ENCODE data around the gene GPX7.
"Not testable (repeated sequence)": the region's sequence is repeated elsewhere in the genome, so short reads cannot be mapped to it uniquely, and the experiment has no call there.

GPX7 gene

GRCh38 chr1:52601991-52602855 lies at the start of gene GPX7:
Gene GPX7 (plus strand): TSS chr1:52602371. CDS start chr1:52602410, 39 bp downstream.
- DNase-seq (ENCODE audit: low spot score): no peak

GRCh38 chr1:52552505-52553361 lies 49.4 kb upstream of the GPX7 start, which contains the start of gene TUT4:
Gene TUT4 (minus strand): TSS chr1:52553092. CDS start chr1:52526280, 26,812 bp downstream.
- DNase-seq (ENCODE audit: low spot score): peak; percentile 84

DNA sequence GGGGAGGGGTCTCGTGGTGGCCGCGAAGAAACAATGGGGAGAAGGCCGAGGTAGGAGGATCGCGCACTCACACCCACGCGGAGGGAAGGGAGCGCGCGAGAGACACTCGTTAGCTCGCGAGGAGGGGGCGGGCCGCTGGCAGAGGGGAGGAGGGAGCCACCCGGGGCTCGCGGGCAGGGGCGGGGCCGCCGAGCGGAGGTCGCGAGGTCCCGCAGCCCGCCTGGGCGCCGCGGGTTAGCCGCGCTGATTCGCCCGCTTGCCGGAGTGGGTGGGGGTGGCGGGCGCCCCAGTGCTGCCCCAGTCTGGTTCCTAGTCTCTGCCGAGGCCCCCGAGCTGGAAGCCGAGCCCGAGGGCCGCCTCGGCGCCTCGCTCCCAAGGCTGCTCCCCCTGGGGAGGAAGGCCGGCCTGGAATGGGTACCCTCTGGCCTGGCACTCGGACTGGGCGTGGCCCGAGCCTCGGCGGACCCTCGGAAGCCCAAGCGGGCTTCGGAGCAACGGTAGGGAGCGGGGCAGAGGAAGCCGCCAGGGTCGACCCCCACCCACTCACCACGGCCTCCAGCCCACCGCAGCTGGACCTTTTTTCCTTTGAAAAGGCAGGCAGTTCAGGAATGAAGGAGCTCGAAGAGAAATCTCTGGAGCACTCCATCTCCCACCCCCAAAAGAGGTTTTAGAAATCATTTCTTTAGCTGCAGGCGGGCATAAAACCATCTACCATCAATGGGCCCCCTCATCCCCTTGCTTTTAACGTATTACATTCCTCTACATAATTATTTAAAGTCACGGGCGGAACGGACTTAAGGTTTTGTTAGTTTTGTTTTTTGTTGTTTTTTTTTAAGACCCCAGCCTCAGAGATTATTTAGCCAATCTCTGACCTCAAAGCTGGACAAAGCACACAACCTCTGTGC lies 48.6 kb upstream of the GPX7 start:
- DNase-seq (ENCODE audit: low spot score): peak; percentile 93

- no peak for DNase-seq (ENCODE audit: low spot score)
Observed at GRCh38 chr1:52554267-52554640, 47.9 kb upstream of the GPX7 start.

GRCh38 chr1:52554756-52555155 lies 47.4 kb upstream of the GPX7 start:
- DNase-seq (ENCODE audit: low spot score): no peak

DNA sequence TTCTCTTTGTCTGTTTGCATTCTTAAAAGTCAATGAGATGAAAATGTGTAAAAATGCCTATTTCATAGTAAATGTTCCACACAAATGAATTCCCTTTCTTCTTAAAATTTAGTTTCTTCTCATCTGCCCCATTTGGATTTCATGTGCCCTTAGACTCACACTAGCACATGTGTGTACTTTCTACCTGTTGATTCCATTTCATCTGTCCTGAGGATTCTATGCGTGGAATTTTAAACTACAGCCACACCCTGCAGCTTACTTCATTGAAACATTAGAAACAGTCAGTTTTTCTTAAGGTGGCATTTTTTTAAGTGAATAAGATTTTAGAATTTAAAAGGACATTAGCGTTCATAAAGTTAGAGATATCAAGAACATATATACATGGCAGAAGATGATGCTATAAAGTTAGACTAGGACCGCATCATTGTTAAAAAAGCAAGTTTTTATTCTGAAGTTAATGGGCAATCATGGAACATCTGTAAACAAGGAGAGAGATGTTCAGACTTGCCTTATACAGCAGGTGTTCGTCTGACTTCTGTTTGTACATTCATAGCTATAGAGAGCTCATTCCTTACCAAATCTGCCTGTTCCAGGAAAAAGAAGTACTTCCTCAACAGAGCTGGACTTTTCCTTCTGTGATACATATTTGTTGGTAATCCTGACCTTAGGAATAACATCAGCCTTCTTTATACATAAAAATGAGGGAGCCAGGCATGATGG lies 45.4 kb upstream of the GPX7 start:
- DNase-seq (ENCODE audit: low spot score): no peak

GRCh38 chr1:52558941-52559340 lies 43.2 kb upstream of the GPX7 start:
- no peak for DNase-seq (ENCODE audit: low spot score)

DNA sequence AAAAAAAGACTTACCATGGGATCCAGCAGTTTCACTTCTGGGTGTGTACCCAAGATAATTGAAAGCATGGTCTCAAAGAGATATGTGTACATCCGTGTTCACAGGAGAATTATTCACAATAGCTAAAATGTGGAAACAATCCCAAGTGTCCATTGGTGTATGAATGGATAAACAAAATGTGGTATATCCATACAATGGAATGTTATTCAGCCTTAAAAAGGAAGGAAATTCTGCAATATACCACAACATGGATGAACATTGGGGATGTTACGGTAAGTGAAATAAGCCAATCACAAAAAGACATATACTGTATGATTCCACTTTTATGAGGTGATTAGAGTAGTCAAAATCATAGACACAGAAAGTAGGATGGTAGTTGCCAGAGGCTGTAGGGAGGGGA lies 42.3 kb upstream of the GPX7 start:
- no peak for DNase-seq (ENCODE audit: low spot score)

DNA sequence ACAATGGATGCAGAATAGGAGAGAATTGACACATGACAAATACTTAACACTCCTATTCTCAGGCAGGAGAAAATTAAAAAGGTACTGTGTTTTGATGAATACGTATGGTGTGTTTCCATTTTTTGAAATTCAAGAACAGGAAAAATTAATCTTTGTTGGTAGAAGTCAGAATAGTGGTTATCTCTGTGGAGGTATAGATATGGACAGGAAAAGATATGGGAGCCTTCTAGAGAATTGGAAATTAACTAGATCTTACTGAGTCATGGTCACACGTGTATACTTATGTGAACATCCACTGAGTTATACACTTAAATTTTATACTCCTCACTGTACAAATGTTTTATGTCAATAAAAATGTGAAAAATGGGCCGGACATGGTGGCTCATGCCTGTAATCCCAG lies 39.4 kb upstream of the GPX7 start:
- DNase-seq (ENCODE audit: low spot score): no peak

GRCh38 chr1:52567943-52568342 lies 34.2 kb upstream of the GPX7 start:
- DNase-seq (ENCODE audit: low spot score): no peak

- DNase-seq (ENCODE audit: low spot score): no peak
Observed at GRCh38 chr1:52569449-52570210, 32.5 kb upstream of the GPX7 start.

DNA sequence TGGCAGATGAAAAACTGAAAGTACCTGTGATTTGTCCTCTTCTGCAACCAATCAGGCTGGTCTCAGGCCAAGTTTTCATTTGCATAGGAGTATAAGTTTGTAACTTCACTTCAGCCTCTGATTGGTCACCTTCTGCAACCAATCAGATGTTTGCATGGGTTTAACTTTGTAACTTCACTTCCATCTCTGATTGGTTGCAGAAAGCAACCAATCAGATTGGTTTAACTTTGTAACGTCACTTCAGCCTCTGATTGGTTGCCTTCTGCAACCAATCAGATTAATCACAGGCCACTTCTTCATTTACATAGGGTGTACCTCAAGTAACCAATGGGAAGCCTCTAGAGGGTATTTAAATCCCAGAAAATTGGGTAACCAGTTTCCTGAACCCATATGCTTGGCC lies 30.4 kb upstream of the GPX7 start:
- DNase-seq (ENCODE audit: low spot score): no peak

DNA sequence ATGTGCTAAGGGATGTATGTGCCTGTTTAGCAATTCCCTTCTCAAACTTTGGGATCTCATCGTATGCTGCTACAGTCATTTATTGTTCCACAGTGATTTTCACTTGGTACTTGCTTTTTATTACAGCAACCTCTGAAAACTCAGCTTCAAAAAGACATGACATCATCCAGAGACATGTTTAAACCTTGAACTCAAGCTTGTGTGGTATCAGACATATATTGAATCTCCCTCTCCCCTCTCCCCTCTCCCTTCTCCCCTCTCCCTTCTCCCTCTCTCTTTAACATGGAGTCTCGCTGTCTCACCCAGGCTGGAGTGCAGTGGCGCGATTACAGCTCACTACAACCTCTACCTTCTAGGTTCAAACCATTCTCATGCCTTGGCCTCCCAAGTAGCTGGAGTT lies 29.8 kb upstream of the GPX7 start:
- DNase-seq (ENCODE audit: low spot score): no peak

DNA sequence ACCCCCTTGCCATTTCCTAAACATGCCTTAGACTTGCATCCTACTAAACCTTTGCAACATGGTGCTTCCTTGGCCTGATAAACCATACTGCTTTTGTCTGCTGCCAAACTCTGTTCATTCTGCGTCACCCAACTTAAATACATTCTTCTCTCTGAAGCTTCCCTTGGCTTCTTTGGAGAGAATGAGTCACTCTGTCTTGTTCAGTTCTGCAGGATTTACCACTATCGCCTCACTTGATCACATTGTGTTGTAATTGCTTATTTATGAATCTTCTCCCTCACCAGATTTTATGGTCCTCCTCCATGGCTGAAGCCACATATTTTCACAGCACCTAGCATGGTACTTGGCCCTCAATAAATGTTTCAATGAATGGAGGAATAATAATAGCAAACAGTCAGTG lies 27.6 kb upstream of the GPX7 start:
- DNase-seq (ENCODE audit: low spot score): no peak

- DNase-seq (ENCODE audit: low spot score): no peak
Observed at GRCh38 chr1:52576074-52576473, 26.1 kb upstream of the GPX7 start.

DNA sequence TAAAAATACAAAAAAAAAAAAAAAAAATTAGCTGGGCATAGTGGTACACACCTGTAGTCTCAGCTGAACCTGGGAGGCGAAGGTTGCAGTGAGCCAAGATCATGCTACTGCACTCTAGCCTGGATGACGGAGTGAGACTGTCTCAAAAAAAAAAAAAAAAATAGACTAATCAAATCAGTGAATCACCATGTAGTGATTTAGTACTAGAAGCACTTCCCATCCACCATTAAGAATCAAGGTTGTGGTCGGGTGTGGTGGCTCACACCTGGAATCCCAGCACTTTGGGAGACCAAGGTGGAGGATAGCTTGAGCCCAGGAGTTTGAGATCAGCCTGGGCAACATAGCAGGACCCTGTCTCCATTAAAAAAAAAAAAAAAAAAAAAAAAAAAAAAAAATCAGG lies 24.1 kb upstream of the GPX7 start:
- DNase-seq (ENCODE audit: low spot score): not testable (repeated sequence)

GRCh38 chr1:52579415-52579814 lies 22.8 kb upstream of the GPX7 start:
- DNase-seq (ENCODE audit: low spot score): no peak

- no peak for DNase-seq (ENCODE audit: low spot score)
Observed at GRCh38 chr1:52580283-52580682, 21.9 kb upstream of the GPX7 start.

GRCh38 chr1:52582116-52582696 lies 20.0 kb upstream of the GPX7 start:
- DNase-seq (ENCODE audit: low spot score): no peak

- DNase-seq (ENCODE audit: low spot score): no peak
Observed at GRCh38 chr1:52585474-52585873, 16.7 kb upstream of the GPX7 start.
